Measurements from ENCODE around the gene ACTBL2. TPM values are rescaled to one million over a fixed set of nuclear protein-coding genes. Genes with fewer than 3 reads are reported as not detected.

Gene ACTBL2
- total and polyA plus RNA-seq, 4 donors = not detected

DNA sequence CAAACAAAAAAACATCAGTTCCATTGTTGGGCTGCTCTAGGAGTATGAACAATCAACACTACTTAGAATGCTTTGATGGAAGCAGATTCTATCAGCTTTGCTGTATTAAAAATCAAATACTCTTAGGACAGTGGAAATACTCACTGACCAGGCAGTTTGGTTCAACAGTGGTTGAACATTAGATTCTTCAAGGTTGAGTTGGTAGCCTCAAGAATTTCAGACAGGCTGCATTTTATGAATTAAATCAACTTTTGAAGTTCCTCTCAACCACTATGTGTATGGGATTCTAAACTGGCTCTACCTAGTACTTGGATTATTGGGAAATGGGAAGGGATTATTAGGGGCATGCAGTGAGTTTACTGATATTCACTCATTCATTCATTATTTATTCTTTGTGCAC is 35.0 kb downstream of the ACTBL2 start:
- H3K27ac ChIP-seq (ENCODE audit: low read depth in 1 of 2, low read length in 2 of 2) = no peak overlapping the region
- H3K36me3 ChIP-seq (ENCODE audit: control insufficient read depth in 4 of 4, insufficient read depth in 3 of 4, low read depth in 1 of 4, low read length in 3 of 4) = no peaks in the 10 kb centered on the region
- peaks cover 0 to 2% (median 0%) of the 10 kb centered on the region in 4 donors for H3K27me3 ChIP-seq (ENCODE audit: control insufficient read depth in 4 of 4, insufficient read depth in 4 of 4, low read length in 3 of 4)
- H3K9ac ChIP-seq (ENCODE audit: low read depth in 1 of 2, low read length in 2 of 2) = no peak overlapping the region
- TF ChIP-seq RAD21 (IDR thresholded peaks at IDR 0.05) (no peak), RXRA (IDR thresholded peaks at IDR 0.05) (no peak), GABPA (IDR thresholded peaks at IDR 0.05 in 1 of 2, conservative IDR thresholded peaks at IDR 0.05 in 1 of 2) (no peak), FOXA1 (IDR thresholded peaks at IDR 0.05) (no peak), HNF4A (conservative IDR thresholded peaks at IDR 0.05) (no peak), YY1 (IDR thresholded peaks at IDR 0.05) (no peak), HNF4G (IDR thresholded peaks at IDR 0.05) (no peak), FOXA2 (IDR thresholded peaks at IDR 0.05) (no peak)
- TF ChIP-seq, protein P1, sequence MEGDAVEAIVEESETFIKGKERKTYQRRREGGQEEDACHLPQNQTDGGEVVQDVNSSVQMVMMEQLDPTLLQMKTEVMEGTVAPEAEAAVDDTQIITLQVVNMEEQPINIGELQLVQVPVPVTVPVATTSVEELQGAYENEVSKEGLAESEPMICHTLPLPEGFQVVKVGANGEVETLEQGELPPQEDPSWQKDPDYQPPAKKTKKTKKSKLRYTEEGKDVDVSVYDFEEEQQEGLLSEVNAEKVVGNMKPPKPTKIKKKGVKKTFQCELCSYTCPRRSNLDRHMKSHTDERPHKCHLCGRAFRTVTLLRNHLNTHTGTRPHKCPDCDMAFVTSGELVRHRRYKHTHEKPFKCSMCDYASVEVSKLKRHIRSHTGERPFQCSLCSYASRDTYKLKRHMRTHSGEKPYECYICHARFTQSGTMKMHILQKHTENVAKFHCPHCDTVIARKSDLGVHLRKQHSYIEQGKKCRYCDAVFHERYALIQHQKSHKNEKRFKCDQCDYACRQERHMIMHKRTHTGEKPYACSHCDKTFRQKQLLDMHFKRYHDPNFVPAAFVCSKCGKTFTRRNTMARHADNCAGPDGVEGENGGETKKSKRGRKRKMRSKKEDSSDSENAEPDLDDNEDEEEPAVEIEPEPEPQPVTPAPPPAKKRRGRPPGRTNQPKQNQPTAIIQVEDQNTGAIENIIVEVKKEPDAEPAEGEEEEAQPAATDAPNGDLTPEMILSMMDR (IDR thresholded peaks at IDR 0.05; ENCODE audit: low read depth, low read length, missing input control) = no peak
- TF ChIP-seq, protein P2, sequence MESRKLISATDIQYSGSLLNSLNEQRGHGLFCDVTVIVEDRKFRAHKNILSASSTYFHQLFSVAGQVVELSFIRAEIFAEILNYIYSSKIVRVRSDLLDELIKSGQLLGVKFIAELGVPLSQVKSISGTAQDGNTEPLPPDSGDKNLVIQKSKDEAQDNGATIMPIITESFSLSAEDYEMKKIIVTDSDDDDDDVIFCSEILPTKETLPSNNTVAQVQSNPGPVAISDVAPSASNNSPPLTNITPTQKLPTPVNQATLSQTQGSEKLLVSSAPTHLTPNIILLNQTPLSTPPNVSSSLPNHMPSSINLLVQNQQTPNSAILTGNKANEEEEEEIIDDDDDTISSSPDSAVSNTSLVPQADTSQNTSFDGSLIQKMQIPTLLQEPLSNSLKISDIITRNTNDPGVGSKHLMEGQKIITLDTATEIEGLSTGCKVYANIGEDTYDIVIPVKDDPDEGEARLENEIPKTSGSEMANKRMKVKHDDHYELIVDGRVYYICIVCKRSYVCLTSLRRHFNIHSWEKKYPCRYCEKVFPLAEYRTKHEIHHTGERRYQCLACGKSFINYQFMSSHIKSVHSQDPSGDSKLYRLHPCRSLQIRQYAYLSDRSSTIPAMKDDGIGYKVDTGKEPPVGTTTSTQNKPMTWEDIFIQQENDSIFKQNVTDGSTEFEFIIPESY (IDR thresholded peaks at IDR 0.05) = no peak
- no peak overlapping the region for H3K4me3 ChIP-seq (ENCODE audit: low read depth in 1 of 3, low read length in 3 of 3)
- no peaks in the 10 kb centered on the region for H3K4me1 ChIP-seq (ENCODE audit: control insufficient read depth in 4 of 4, insufficient read depth in 4 of 4, low read length in 3 of 4)
- H3K9me3 ChIP-seq (ENCODE audit: control insufficient read depth in 4 of 4, low read length in 3 of 4) = no peaks in the 10 kb centered on the region
- DNase-seq (ENCODE audit: low spot score) = no peak

DNA sequence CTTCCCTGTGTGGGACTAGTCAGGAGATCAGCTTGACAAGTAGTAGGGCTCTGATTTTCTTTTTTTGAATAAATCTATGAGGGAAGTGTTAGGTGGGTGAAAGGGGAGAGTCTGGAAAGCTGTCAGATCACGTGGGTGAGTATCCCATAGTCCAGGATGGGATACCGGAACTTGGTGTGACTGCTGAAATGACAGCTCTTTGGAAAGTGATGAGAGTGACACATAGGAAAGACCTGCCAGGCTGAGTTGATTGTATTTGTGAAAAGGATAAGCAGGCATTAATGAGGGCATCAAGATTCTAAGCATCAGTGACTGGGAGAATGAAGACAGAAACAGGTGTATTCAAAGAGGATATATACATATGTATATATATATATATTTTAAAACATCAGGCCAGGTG is 35.6 kb downstream of the ACTBL2 start:
- TF ChIP-seq SP1 (IDR thresholded peaks at IDR 0.05) (no peak), RXRA (IDR thresholded peaks at IDR 0.05) (no peak), EGR1 (IDR thresholded peaks at IDR 0.05; ENCODE audit: low read depth in 2 of 2) (no peak), FOXA2 (IDR thresholded peaks at IDR 0.05) (no peak), JUND (IDR thresholded peaks at IDR 0.05) (no peak), NR2F2 (IDR thresholded peaks at IDR 0.05) (no peak), YY1 (IDR thresholded peaks at IDR 0.05) (no peak)
- TF ChIP-seq, protein P2 (IDR thresholded peaks at IDR 0.05) = no peak
- TF ChIP-seq, protein P1 (IDR thresholded peaks at IDR 0.05; ENCODE audit: low read depth, low read length, missing input control) = no peak
- TF ChIP-seq, protein P3, sequence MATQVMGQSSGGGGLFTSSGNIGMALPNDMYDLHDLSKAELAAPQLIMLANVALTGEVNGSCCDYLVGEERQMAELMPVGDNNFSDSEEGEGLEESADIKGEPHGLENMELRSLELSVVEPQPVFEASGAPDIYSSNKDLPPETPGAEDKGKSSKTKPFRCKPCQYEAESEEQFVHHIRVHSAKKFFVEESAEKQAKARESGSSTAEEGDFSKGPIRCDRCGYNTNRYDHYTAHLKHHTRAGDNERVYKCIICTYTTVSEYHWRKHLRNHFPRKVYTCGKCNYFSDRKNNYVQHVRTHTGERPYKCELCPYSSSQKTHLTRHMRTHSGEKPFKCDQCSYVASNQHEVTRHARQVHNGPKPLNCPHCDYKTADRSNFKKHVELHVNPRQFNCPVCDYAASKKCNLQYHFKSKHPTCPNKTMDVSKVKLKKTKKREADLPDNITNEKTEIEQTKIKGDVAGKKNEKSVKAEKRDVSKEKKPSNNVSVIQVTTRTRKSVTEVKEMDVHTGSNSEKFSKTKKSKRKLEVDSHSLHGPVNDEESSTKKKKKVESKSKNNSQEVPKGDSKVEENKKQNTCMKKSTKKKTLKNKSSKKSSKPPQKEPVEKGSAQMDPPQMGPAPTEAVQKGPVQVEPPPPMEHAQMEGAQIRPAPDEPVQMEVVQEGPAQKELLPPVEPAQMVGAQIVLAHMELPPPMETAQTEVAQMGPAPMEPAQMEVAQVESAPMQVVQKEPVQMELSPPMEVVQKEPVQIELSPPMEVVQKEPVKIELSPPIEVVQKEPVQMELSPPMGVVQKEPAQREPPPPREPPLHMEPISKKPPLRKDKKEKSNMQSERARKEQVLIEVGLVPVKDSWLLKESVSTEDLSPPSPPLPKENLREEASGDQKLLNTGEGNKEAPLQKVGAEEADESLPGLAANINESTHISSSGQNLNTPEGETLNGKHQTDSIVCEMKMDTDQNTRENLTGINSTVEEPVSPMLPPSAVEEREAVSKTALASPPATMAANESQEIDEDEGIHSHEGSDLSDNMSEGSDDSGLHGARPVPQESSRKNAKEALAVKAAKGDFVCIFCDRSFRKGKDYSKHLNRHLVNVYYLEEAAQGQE (IDR thresholded peaks at IDR 0.05) = no peak
- H3K27ac ChIP-seq (ENCODE audit: low read depth in 1 of 2, low read length in 2 of 2) = no peak overlapping the region
- 86% methylated on average over 2 of the region's 2 CpGs for WGBS

More for the DNA sequence above, 35.6 kb downstream of the ACTBL2 start:
- no peaks in the 10 kb centered on the region for H3K4me1 ChIP-seq (ENCODE audit: control insufficient read depth in 4 of 4, insufficient read depth in 4 of 4, low read length in 3 of 4)
- H3K9me3 ChIP-seq (ENCODE audit: control insufficient read depth in 4 of 4, low read length in 3 of 4) = no peaks in the 10 kb centered on the region
- H3K9ac ChIP-seq (ENCODE audit: low read depth in 1 of 2, low read length in 2 of 2) = no peak overlapping the region
- H3K36me3 ChIP-seq (ENCODE audit: control insufficient read depth in 4 of 4, insufficient read depth in 3 of 4, low read depth in 1 of 4, low read length in 3 of 4) = no peaks in the 10 kb centered on the region
- peaks cover 0 to 2% (median 0%) of the 10 kb centered on the region in 4 donors for H3K27me3 ChIP-seq (ENCODE audit: control insufficient read depth in 4 of 4, insufficient read depth in 4 of 4, low read length in 3 of 4)
- no peak overlapping the region for H3K4me3 ChIP-seq (ENCODE audit: low read depth in 1 of 3, low read length in 3 of 3)
- no peak for DNase-seq (ENCODE audit: low spot score)

Measured in liver (tissue), 9 donors.